CD4-positive, alpha-beta T cell treated with Interleukin-4 for 1 hour (primary cell): ENCODE data around the gene ATF7.
A peak's percentile ranks its signal among the peaks of the same experiment; 100 is the strongest.

Experiments
- DNase-seq, 2 donors: peaks; one replicate each; pipeline ENCODE4 v3.0.0-alpha.2; 2020 to 2022

Gene ATF7

DNA sequence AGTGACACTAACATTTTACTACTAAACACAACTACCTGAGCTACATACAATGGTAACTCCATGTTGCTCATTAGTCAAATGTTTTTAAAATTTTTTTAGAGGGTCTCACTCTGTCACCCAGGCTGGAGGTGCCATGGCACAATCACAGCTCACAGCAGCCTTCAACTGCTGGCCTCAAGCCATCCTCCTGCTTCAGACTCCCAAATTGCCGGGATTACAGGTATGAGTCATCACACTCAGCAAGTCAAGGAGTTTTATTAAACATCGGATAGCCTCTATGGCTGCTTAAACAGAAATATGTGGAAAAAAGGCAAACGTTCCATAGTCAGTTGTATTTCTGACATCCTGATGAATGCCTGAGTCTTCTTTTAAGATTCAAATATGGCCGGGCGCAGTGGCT lies 107.8 kb downstream of the ATF7 start:
- no peak for DNase-seq

DNA sequence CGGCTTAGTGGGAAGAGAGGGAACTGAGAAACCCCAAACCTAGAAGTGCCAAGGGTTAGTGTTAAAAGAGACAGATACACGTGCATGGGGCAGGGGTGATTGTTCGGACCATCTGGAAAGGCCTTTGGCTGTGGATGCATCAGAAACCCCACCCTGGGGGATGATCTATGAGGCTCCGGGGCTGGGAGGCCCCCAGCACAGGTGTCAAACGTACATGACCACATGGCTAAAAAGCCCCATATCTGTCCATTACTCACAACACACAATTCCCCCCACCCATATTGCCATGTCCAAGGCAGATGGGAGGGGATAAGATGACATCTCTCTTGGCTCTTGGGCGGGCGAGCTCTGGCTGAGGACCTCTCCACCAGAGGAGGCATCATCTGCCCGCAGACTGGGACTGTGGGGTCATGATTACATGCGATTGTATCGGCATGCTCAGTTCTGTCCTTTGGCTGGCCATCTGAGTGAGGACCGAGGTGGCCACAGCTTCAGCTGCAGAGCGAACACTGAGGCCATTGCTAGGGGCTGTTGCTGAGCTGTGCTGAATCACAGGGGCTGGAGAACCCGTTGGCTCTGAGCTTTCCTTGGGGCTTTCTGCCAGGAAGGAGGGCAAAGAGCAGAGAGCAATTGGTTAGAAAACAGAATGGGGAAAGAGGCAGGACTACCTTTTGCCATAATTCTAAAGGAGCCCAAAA lies 109.3 kb downstream of the ATF7 start:
- no peak for DNase-seq

DNA sequence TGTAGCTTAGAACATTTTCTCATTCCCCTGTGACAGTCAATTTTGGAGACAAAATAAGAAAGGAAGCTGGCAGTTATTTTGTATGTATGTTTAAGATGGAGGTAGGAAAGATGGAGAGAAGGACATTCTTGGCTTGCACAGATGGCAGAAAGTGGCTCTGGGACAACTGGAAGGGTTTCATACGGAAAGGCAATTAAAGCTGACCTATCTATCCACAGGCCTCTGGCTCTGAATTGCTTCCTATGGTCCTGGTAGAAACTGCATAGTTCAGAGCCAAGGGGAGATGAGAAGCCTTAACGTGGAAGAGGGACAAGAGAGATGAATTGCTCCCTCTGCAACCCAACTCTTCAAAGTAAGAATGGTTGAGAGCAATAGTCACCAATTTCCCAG lies 110.9 kb downstream of the ATF7 start:
- DNase-seq = no peak

GRCh38 chr12:53514628-53515290 lies 111.4 kb downstream of the ATF7 start:
- DNase-seq = no peak

GRCh38 chr12:53513712-53514410 lies 112.3 kb downstream of the ATF7 start:
- no peak for DNase-seq

GRCh38 chr12:53510181-53510812 lies 115.9 kb downstream of the ATF7 start:
- no peak for DNase-seq

- DNase-seq = peak; percentile 85
Observed at GRCh38 chr12:53508534-53509170, 117.5 kb downstream of the ATF7 start.

DNA sequence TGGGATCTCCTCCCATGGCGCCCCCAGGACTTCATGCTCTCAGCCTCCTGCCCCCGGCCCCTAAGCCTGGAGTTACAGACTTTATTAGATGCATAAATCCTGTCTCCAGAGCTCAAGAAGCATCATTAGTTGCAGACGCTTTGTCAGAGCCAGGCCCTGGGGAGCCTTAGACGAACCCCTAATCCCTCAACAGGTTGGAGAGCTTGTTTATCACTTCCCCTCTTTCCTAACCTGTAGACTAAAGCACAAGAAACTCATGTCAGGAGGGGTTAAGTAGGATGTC lies 118.6 kb downstream of the ATF7 start:
- no peak for DNase-seq

DNA sequence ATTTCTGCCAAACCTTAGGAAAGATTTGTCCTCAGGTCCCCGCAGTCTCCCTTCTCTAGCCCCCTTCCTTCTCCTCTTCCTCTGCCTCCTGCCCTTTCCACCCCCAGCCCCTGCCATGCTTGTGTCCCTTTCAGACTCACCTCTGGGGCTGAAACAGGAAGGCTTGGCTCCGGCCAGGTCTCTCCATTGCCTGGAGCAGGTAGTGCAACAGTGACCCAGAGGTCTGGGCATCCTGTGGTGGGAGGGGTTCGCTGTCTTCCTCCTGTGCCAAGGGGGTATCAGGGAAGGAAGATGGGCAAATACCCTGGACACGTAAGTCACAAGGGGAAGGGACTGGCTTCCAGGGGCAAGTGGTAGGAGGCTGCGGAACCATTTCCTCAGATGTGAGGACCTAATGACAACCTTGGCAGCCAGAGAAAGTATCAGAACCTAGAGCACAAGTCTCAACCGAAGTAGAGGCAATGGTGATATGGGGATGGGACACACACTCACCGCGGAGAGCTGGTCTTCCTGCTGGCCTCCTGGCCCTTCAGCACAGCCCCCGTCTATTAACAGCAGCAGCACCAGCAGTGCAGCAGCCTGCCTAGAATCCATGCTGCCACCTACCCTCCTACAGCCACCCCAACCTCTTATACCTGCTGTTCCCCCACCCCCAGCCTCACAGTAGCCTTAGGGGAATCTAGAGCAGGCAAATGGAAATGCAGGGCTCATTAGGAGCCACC lies 119.1 kb downstream of the ATF7 start, which contains the start of gene NPFF:
Gene NPFF (minus strand): TSS at position 604 of the 722 bp plus-strand sequence. CDS start 10 bp downstream, at position 594.
- no peak for DNase-seq

- DNase-seq = no peak
Observed at GRCh38 chr12:53506450-53506785, 119.8 kb downstream of the ATF7 start.

- DNase-seq = no peak
Observed at GRCh38 chr12:53505555-53506449, 120.4 kb downstream of the ATF7 start.

DNA sequence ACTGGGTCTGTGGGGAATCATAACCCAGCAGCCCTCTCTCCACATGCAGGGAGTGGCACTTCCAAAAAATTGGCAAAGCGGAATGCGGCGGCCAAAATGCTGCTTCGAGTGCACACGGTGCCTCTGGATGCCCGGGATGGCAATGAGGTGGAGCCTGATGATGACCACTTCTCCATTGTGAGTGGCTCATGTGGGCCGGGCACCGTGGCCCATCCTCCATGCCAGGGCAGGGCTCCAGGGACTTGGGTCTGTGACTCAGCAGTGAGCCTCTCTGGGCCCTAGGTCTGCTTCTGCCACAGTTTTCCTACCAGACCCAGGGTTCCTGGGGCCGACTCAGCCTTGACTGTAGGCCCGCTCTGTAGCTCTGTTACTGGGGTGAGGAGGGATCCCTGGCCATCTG lies 121.1 kb downstream of the ATF7 start:
- no peak for DNase-seq

GRCh38 chr12:53504004-53504920 lies 121.9 kb downstream of the ATF7 start:
- DNase-seq = no peak

GRCh38 chr12:53502983-53503728 lies 123.0 kb downstream of the ATF7 start:
- no peak for DNase-seq

- DNase-seq = no peak
Observed at GRCh38 chr12:53502331-53502730, 123.9 kb downstream of the ATF7 start.

DNA sequence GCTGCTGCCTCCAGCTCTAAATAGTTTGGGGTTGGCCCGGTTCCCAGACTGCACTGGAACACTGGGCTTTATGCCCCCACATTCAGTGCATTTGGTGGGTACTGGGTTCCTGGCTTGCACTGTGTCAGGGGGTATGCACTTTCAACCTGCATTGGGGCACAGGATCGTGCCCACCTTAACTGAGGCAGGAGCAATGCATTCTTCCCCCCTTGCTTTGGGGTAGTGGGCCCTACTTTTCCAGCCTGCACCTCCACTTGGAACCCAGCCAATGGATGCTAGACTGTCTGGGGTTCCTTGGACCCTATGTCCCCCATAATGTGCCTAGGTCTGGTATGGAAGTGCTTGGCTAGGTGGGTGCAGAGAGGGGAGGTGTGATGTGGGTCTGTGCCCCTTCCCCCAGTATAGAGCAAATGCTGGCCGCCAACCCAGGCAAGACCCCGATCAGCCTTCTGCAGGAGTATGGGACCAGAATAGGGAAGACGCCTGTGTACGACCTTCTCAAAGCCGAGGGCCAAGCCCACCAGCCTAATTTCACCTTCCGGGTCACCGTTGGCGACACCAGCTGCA lies 124.5 kb downstream of the ATF7 start:
- DNase-seq = no peak

DNA sequence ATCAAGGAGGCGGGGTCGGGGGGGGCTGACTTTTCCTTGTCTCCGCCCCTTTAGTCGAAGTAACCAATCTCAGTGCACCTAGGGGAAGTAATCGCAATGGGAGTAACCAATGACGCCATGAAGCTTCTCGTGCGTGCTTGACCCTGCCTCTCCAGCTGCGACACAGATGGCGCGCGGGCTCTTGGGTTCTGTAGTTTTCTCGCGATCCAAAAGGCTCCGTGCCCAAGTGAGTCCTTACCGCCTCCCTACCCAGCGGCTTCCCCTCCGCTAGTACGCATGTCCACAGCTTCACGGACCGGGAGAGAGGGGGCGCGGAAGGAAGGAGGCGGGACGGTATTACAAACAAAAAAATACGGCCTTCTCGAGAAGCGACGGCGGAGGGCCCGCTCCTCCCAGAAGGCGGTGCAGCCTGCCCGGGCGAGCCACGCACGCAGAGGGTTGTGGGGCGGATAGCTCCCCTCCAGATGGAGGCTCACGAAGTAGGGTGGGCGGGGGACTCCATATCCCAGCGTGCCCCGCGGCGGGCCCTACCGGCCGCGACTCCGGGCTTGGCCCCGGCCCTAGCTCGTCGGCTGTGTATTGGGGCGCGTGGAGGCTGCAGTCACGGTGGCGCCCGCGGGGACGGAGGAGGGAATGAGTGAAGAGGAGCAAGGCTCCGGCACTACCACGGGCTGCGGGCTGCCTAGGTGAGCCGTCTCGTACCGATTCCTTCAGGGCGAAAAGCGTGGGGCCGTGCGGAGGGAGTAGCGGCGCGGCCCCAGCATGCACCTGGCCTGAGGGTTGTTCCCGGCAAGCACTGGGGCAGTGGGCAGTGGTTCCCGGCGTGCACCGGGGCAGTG lies 125.2 kb downstream of the ATF7 start, which contains the start of gene TARBP2:
Gene TARBP2 (plus strand): TSS at position 508 of the 839 bp plus-strand sequence. CDS start 126 bp downstream, at position 634.
- peak; percentile 99 to 100 for DNase-seq

DNA sequence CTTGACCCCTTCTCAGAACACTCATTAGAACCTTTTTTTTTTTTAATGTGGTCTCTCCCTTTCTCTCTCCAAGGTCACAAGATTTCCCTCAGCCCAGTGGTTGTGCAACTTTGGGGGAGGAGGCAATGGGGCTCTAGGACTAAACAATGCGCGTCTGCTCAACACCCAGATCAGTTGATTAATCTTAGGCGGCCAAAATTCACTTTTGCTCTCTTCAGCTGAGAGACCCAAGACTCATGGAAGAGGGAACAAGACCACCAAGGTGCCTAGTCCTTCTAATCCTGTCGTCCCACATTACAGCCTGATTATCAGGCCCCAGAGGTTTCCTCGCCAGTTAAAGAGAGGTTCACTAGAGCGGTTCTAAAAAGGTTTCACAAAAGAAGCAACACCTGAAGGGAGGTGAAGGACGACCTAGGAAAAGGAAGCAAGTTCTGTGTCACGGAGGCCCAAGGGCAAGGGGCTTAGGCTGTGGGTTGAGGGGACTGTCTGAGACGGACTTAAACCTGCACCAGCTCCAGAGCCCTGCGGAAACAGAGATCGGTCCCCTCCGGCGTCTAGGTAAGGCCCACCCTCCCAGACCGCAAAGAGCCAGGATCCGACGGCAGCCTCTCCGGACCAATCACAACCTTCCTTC lies 125.9 kb downstream of the ATF7 start:
- DNase-seq = peak in 1 of 2 donors; percentile 59
